NT2/D1 (cell line): Measurements from ENCODE around the gene ASIC1.
"Not testable (repeated sequence)": the region's sequence is repeated elsewhere in the genome, so short reads cannot be mapped to it uniquely, and the experiment has no call there.

Experiments
- DNase-seq: peaks from one replicate; pipeline ENCODE4 v3.0.0-alpha.2; 2011; ENCODE audit warnings: low read depth, low spot score
- H3K27me3 ChIP-seq: 2 replicates; pipeline ENCODE4 v1.6.0; 2011; ENCODE audit warnings: mild to moderate bottlenecking; ENCODE audit not compliant: insufficient read length, insufficient read depth
- H3K36me3 ChIP-seq: 2 replicates; pipeline ENCODE4 v1.6.1; 2011; ENCODE audit warnings: mild to moderate bottlenecking, low read length, mixed read lengths; ENCODE audit not compliant: insufficient read depth, insufficient read length
- H3K4me1 ChIP-seq: 2 replicates; pipeline ENCODE4 v1.5.1; 2011; ENCODE audit not compliant: insufficient read depth, insufficient read length
- H3K4me3 ChIP-seq: 2 replicates; pipeline ENCODE4 v1.5.1; 2011; ENCODE audit warnings: low read depth; ENCODE audit not compliant: insufficient read length
- H3K9ac ChIP-seq: 2 replicates; pipeline ENCODE4 v1.6.0; 2011; ENCODE audit warnings: low read depth; ENCODE audit not compliant: insufficient read length
- H3K9me3 ChIP-seq: 2 replicates; pipeline ENCODE4 v1.5.1; 2011; ENCODE audit warnings: mild to moderate bottlenecking, low read length; ENCODE audit not compliant: insufficient read depth
- SUZ12 ChIP-seq: IDR thresholded peaks from 2 replicates; pipeline ENCODE4 v1.6.1; 2011; ENCODE audit not compliant: insufficient read length, insufficient read depth; ENCODE audit errors: extremely low read depth
- YY1 ChIP-seq: IDR thresholded peaks from 2 replicates; pipeline ENCODE4 v1.6.1; 2011; ENCODE audit not compliant: insufficient read length, insufficient read depth
- ZNF274 ChIP-seq: IDR thresholded peaks from 2 replicates; pipeline ENCODE4 v1.6.1; 2011; ENCODE audit warnings: mild to moderate bottlenecking, low read depth, low read length

ASIC1 gene

DNA sequence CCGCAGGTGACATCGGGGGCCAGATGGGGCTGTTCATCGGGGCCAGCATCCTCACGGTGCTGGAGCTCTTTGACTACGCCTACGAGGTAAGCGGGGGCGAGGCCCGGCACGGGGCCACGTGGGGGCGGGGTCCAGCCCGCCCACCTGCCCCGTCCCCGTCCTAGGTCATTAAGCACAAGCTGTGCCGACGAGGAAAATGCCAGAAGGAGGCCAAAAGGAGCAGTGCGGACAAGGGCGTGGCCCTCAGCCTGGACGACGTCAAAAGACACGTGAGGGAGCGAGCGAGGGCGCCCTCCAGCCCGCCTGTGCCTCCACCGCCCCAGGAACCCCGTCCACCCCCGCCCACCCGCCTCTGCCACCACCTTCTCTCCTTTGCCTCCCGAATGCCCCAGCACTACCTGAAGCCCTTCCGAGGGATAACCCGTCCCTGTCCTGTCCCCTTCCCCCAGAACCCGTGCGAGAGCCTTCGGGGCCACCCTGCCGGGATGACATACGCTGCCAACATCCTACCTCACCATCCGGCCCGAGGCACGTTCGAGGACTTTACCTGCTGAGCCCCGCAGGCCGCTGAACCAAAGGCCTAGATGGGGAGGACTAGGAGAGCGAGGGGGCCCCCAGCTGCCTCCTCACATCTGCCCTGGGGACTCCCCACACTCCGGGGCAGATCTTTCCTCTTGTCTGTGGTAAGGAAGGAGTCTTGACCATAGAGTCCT lies 23.9 kb downstream of the ASIC1 start:
- no peak for TF ChIP-seq YY1
- TF ChIP-seq SUZ12 = no peak
- no peak for TF ChIP-seq ZNF274
- Histone ChIP-seq H3K9me3 (no peaks in the 10 kb centered on the region), H3K4me3 (no peak overlapping the region), H3K9ac (no peak overlapping the region), H3K27me3 (no peaks in the 10 kb centered on the region), H3K36me3 (peaks cover 6% of the 10 kb centered on the region), H3K4me1 (no peaks in the 10 kb centered on the region)
- no peak for DNase-seq

- no peak overlapping the region for H3K9ac ChIP-seq
- H3K36me3 ChIP-seq = peaks cover 20% of the 10 kb centered on the region
- no peaks in the 10 kb centered on the region for H3K27me3 ChIP-seq
- TF ChIP-seq SUZ12 (no peak), ZNF274 (no peak), YY1 (no peak)
- no peak for DNase-seq
- no peak overlapping the region for H3K4me3 ChIP-seq
- no peaks in the 10 kb centered on the region for H3K4me1 ChIP-seq
- no peaks in the 10 kb centered on the region for H3K9me3 ChIP-seq
Observed at GRCh38 chr12:50082644-50083043, 25.2 kb downstream of the ASIC1 start.

DNA sequence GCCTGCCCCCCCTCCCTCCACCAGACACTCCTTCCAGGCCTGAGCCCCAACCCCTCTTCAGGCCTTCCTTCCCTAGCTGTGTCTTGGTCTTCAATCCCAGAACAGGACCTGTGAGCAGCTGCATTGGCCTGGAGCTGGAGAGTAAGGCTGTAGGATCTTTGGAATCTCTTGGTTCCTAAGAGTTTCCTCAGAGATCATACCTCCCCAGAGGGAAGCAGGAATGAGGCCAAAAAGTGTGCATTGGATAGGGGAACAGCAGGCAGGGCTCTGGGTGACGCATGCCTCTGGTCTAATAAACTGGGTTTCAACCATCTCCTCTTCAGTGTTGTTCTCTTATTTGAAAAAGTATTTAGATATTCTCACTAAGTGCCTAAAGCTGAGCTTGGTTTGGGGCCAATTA lies 25.9 kb downstream of the ASIC1 start:
- TF ChIP-seq SUZ12 (no peak), ZNF274 (no peak), YY1 (no peak)
- Histone ChIP-seq H3K9ac (no peak overlapping the region), H3K27me3 (no peaks in the 10 kb centered on the region), H3K36me3 (peaks cover 27% of the 10 kb centered on the region), H3K4me1 (no peaks in the 10 kb centered on the region), H3K9me3 (no peaks in the 10 kb centered on the region), H3K4me3 (no peak overlapping the region)
- no peak for DNase-seq

DNA sequence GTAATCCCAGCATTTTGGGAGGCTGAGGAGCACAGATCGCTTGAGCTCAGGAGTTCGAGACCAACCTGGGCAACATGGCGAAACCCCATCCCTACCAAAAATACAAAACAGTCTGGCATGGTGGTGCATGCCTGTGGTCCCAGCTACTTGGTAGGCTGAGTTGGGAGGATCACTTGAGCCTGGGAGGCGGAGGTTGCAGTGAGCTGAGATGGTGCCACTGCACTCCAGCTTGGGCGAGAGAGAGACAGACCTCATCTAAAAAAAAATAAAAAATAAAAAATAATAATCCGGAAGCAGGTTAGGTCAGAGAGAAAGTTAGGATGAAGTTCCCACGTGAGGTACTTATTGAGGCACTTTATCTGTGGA lies 27.0 kb downstream of the ASIC1 start:
- Histone ChIP-seq H3K36me3 (peaks cover 38% of the 10 kb centered on the region), H3K4me3 (peak overlapping the region; percentile 58), H3K9ac (peak overlapping the region; percentile 85)
- H3K4me1 ChIP-seq, H3K27me3 ChIP-seq, H3K9me3 ChIP-seq, DNase-seq: not testable (repeated sequence)

DNA sequence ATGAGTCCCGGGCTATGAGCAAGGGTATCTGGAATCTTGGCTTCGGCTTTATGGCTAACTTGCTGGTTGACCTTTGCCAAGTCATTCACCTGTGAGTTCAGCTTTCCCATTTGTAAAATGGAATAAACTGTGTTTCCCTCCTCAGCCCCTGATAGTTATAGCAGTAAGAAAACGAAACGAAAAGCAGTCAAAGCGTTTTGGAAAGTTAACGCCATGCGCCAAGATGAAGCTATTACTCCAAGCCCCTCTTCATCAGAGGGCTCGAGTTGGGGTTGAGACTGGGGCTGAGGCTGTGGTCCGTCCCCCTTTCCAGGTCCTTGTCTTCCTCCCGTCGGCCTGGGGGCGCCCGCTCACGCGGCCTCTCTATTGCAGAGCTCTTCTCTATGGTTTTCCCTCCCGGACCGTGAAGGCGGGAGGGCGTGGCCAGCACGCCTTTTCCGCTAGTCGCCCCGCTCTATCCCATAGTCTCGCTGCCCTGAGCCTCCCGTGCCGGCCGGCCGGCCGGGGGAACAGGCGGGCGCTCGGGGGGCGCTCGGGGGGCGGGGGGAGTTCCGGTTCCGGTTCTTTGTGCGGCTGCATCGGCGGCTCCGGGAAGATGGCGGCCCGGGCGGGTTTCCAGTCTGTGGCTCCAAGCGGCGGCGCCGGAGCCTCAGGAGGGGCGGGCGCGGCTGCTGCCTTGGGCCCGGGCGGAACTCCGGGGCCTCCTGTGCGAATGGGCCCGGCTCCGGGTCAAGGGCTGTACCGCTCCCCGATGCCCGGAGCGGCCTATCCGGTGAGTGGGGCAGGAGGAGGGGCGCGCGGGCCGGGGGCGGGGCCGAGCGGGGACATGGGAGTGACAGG lies 27.6 kb downstream of the ASIC1 start, which contains the start of gene SMARCD1:
Gene SMARCD1, plus strand, starts transcription at position 568 of the 840 bp plus-strand sequence. Its CDS starts 28 bp downstream, at position 596.
- Histone ChIP-seq H3K4me3 (peak within 1 kb of the TSS; percentile 90), H3K36me3 (peaks cover 44% of the 10 kb centered on the region), H3K9me3 (no peaks in the 10 kb centered on the region), H3K9ac (peak within 1 kb of the TSS; percentile 85), H3K4me1 (no peaks in the 10 kb centered on the region), H3K27me3 (no peaks in the 10 kb centered on the region)
- peak; percentile 96 for DNase-seq
- TF ChIP-seq YY1 (peak; percentile 43), ZNF274 (no peak), SUZ12 (no peak)

- no peak for TF ChIP-seq YY1
- no peak for TF ChIP-seq SUZ12
- no peak for TF ChIP-seq ZNF274
- H3K9me3 ChIP-seq = no peaks in the 10 kb centered on the region
- H3K4me1 ChIP-seq = no peaks in the 10 kb centered on the region
- peak overlapping the region; percentile 90 for H3K4me3 ChIP-seq
- H3K27me3 ChIP-seq = no peaks in the 10 kb centered on the region
- no peak for DNase-seq
- H3K36me3 ChIP-seq = peaks cover 49% of the 10 kb centered on the region
- H3K9ac ChIP-seq = peak overlapping the region; percentile 85
Observed at GRCh38 chr12:50085615-50086072, 28.2 kb downstream of the ASIC1 start.

DNA sequence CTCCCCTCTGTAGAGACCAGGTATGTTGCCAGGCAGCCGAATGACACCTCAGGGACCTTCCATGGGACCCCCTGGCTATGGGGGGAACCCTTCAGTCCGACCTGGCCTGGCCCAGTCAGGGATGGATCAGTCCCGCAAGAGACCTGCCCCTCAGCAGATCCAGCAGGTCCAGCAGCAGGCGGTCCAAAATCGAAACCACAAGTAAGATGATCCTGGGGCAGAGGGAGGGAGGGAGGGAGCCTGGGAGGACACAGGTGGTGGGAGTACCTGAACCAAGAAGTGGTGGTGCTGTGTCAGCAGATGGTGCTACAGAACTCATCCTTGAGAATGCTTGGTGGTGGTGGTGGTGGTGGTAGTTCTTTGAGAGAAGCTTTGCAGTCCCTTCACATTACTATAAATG lies 28.8 kb downstream of the ASIC1 start:
- H3K4me1 ChIP-seq = no peaks in the 10 kb centered on the region
- H3K27me3 ChIP-seq = no peaks in the 10 kb centered on the region
- TF ChIP-seq YY1 (no peak), ZNF274 (no peak), SUZ12 (no peak)
- H3K9me3 ChIP-seq = no peaks in the 10 kb centered on the region
- DNase-seq = no peak
- peak overlapping the region; percentile 90 for H3K4me3 ChIP-seq
- H3K9ac ChIP-seq = peak overlapping the region; percentile 85
- peaks cover 53% of the 10 kb centered on the region for H3K36me3 ChIP-seq
